ENCODE results near the gene PRF1. TPM values are rescaled to one million over a fixed set of nuclear protein-coding genes. Genes with fewer than 3 reads are reported as not detected.

The PRF1 gene
- total and polyA plus RNA-seq, 2 of the 13 experiments (the other 11 are each of a cell fraction or from before 2014, with no cell fraction given), result 1.00 to 1.4 TPM

GRCh38 chr10:70596110-70596798, 6.3 kb downstream of the PRF1 start (continued):
- TF ChIP-seq POGZ (CRISPR knock-in tag; IDR thresholded peaks at IDR 0.05), result no peak
- TF ChIP-seq BRCA1 (CRISPR knock-in tag; IDR thresholded peaks at IDR 0.05), result no peak
- TF ChIP-seq WIZ (CRISPR knock-in tag; IDR thresholded peaks at IDR 0.05), result no peak
- no peak for TF ChIP-seq RBM39 (IDR thresholded peaks at IDR 0.05; ENCODE audit: low read depth, low read length, poor library complexity, severe bottlenecking)
- peak; percentile 27; the same call in 1 of the 2 replicates for TF ChIP-seq ZNF792 (CRISPR knock-in tag; IDR thresholded peaks at IDR 0.05)
- no peak for TF ChIP-seq CC2D1A (CRISPR knock-in tag; IDR thresholded peaks at IDR 0.05)
- TF ChIP-seq, protein P1, sequence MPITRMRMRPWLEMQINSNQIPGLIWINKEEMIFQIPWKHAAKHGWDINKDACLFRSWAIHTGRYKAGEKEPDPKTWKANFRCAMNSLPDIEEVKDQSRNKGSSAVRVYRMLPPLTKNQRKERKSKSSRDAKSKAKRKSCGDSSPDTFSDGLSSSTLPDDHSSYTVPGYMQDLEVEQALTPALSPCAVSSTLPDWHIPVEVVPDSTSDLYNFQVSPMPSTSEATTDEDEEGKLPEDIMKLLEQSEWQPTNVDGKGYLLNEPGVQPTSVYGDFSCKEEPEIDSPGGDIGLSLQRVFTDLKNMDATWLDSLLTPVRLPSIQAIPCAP (CRISPR knock-in tag; IDR thresholded peaks at IDR 0.05; ENCODE audit: low read depth), result no peak
- TF ChIP-seq ZNF331 (CRISPR knock-in tag; IDR thresholded peaks at IDR 0.05), result peak; percentile 45
- TF ChIP-seq, protein P2, sequence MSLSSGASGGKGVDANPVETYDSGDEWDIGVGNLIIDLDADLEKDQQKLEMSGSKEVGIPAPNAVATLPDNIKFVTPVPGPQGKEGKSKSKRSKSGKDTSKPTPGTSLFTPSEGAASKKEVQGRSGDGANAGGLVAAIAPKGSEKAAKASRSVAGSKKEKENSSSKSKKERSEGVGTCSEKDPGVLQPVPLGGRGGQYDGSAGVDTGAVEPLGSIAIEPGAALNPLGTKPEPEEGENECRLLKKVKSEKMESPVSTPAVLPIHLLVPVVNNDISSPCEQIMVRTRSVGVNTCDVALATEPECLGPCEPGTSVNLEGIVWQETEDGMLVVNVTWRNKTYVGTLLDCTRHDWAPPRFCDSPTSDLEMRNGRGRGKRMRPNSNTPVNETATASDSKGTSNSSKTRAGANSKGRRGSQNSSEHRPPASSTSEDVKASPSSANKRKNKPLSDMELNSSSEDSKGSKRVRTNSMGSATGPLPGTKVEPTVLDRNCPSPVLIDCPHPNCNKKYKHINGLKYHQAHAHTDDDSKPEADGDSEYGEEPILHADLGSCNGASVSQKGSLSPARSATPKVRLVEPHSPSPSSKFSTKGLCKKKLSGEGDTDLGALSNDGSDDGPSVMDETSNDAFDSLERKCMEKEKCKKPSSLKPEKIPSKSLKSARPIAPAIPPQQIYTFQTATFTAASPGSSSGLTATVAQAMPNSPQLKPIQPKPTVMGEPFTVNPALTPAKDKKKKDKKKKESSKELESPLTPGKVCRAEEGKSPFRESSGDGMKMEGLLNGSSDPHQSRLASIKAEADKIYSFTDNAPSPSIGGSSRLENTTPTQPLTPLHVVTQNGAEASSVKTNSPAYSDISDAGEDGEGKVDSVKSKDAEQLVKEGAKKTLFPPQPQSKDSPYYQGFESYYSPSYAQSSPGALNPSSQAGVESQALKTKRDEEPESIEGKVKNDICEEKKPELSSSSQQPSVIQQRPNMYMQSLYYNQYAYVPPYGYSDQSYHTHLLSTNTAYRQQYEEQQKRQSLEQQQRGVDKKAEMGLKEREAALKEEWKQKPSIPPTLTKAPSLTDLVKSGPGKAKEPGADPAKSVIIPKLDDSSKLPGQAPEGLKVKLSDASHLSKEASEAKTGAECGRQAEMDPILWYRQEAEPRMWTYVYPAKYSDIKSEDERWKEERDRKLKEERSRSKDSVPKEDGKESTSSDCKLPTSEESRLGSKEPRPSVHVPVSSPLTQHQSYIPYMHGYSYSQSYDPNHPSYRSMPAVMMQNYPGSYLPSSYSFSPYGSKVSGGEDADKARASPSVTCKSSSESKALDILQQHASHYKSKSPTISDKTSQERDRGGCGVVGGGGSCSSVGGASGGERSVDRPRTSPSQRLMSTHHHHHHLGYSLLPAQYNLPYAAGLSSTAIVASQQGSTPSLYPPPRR (CRISPR knock-in tag; IDR thresholded peaks at IDR 0.05; ENCODE audit: borderline replicate concordance), result no peak
- TF ChIP-seq HNRNPL (IDR thresholded peaks at IDR 0.05; ENCODE audit: low read depth, low read length), result no peak
- no peak for TF ChIP-seq MAFG (CRISPR knock-in tag; IDR thresholded peaks at IDR 0.05)
- no peak for TF ChIP-seq GABPA (IDR thresholded peaks at IDR 0.05; ENCODE audit: low read depth, low read length)
- no peak for TF ChIP-seq GABPA (CRISPR knock-in tag; IDR thresholded peaks at IDR 0.05; ENCODE audit: low read depth)
- TF ChIP-seq, protein P3, sequence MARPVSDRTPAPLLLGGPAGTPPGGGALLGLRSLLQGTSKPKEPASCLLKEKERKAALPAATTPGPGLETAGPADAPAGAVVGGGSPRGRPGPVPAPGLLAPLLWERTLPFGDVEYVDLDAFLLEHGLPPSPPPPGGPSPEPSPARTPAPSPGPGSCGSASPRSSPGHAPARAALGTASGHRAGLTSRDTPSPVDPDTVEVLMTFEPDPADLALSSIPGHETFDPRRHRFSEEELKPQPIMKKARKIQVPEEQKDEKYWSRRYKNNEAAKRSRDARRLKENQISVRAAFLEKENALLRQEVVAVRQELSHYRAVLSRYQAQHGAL (CRISPR knock-in tag; IDR thresholded peaks at IDR 0.05; ENCODE audit: not compliant biosample characterization), result no peak
- no peak for TF ChIP-seq RCOR2 (CRISPR knock-in tag; IDR thresholded peaks at IDR 0.05)
- TF ChIP-seq ZKSCAN1 (IDR thresholded peaks at IDR 0.05; ENCODE audit: low read length), result no peak
- TF ChIP-seq SKIL (CRISPR knock-in tag; IDR thresholded peaks at IDR 0.05; ENCODE audit: borderline replicate concordance), result no peak
- TF ChIP-seq ZBTB7B (CRISPR knock-in tag; IDR thresholded peaks at IDR 0.05), result peak; percentile 48; the same call in 1 of the 2 replicates
- TF ChIP-seq HNRNPK (IDR thresholded peaks at IDR 0.05; ENCODE audit: low read depth, low read length, poor library complexity, severe bottlenecking), result no peak
- TF ChIP-seq MZF1 (CRISPR knock-in tag; IDR thresholded peaks at IDR 0.05; ENCODE audit: borderline replicate concordance), result no peak
- TF ChIP-seq SPEN (CRISPR knock-in tag; IDR thresholded peaks at IDR 0.05; ENCODE audit: low read depth), result no peak
